SK-N-SH treated with all-trans-retinoic acid at 6 μM for 48 hours (cell line): ENCODE data around the gene ARHGEF7.

Experiments used
- ATAC-seq: fragments of 200-7000 bp; cut with Tn5 transposase; 3 replicates; pipeline ENCODE4 v1.9.1; 2020; ENCODE audit warnings: mild to moderate bottlenecking, moderate library complexity
- ARNTL ChIP-seq: fragments of 450-650 bp; formaldehyde crosslinking; IDR thresholded peaks from 2 replicates; pipeline ENCODE4 v1.5.0; 2020; ENCODE audit warnings: low read depth, mild to moderate bottlenecking, moderate library complexity, borderline replicate concordance
- BACH2 ChIP-seq: fragments of 250-450 bp; sonication (Bioruptor Pico); IDR thresholded peaks from 2 replicates; pipeline ENCODE4 v1.9.0; 2021; ENCODE audit warnings: mild to moderate bottlenecking, borderline replicate concordance
- CSDC2 ChIP-seq: fragments of 250-450 bp; sonication (Bioruptor Pico); IDR thresholded peaks from 2 replicates; pipeline ENCODE4 v1.5.0; 2020; ENCODE audit warnings: mild to moderate bottlenecking, moderate library complexity
- CSRNP3 ChIP-seq: fragments of 250-450 bp; sonication (Bioruptor Pico); IDR thresholded peaks from 2 replicates; pipeline ENCODE4 v1.5.1; 2021; ENCODE audit warnings: mild to moderate bottlenecking, moderate library complexity
- ESRRG ChIP-seq: fragments of 250-450 bp; sonication (Bioruptor Pico); IDR thresholded peaks from 2 replicates; pipeline ENCODE4 v1.6.1; 2021; ENCODE audit warnings: mild to moderate bottlenecking
- GLIS3 ChIP-seq: fragments of 250-450 bp; sonication (Bioruptor Pico); IDR thresholded peaks from 2 replicates; pipeline ENCODE4 v1.5.0; 2020; ENCODE audit warnings: mild to moderate bottlenecking, moderate library complexity
- ISL1 ChIP-seq: fragments of 250-450 bp; sonication (Bioruptor Pico); IDR thresholded peaks from 2 replicates; pipeline ENCODE4 v2.1.2; 2022; ENCODE audit warnings: mild to moderate bottlenecking, moderate library complexity
- OSR1 ChIP-seq: fragments of 250-450 bp; sonication (Bioruptor Pico); IDR thresholded peaks from 2 replicates; pipeline ENCODE4 v1.8.0; 2022; ENCODE audit warnings: moderate library complexity, mild to moderate bottlenecking, inconsistent platforms
- PATZ1 ChIP-seq: fragments of 250-450 bp; sonication (Bioruptor Pico); IDR thresholded peaks from 2 replicates; pipeline ENCODE4 v1.8.0; 2020; ENCODE audit warnings: mild to moderate bottlenecking, moderate library complexity, borderline replicate concordance
- PPARA ChIP-seq: fragments of 250-450 bp; sonication (Bioruptor Pico); IDR thresholded peaks from 2 replicates; pipeline ENCODE4 v1.5.0; 2020; ENCODE audit warnings: mild to moderate bottlenecking, borderline replicate concordance
- RARB ChIP-seq: fragments of 250-450 bp; sonication (Bioruptor Pico); IDR thresholded peaks from 2 replicates; pipeline ENCODE4 v1.8.0; 2021; ENCODE audit warnings: mild to moderate bottlenecking, moderate library complexity
- SNAI2 ChIP-seq: fragments of 250-450 bp; sonication (Bioruptor Pico); IDR thresholded peaks from 2 replicates; pipeline ENCODE4 v1.5.0; 2020; ENCODE audit warnings: mild to moderate bottlenecking, moderate library complexity
- TCF4 ChIP-seq: fragments of 250-450 bp; sonication (Bioruptor Pico); IDR thresholded peaks from 2 replicates; pipeline ENCODE4 v1.8.0; 2021; ENCODE audit warnings: mild to moderate bottlenecking, moderate library complexity, borderline replicate concordance
- TOX ChIP-seq: fragments of 250-450 bp; sonication (Bioruptor Pico); IDR thresholded peaks from 2 replicates; pipeline ENCODE4 v1.8.0; 2021; ENCODE audit warnings: mild to moderate bottlenecking, moderate library complexity, borderline replicate concordance
- ZC3H10 ChIP-seq: fragments of 250-450 bp; sonication (Bioruptor Pico); IDR thresholded peaks from 2 replicates; pipeline ENCODE4 v1.5.1; 2021; ENCODE audit warnings: mild to moderate bottlenecking, moderate library complexity
- ZFP3 ChIP-seq: fragments of 250-450 bp; sonication (Bioruptor Pico); IDR thresholded peaks from 2 replicates; pipeline ENCODE4 v1.5.0; 2020; ENCODE audit warnings: mild to moderate bottlenecking, moderate library complexity
- ZFP30 ChIP-seq: fragments of 450-650 bp; formaldehyde crosslinking; IDR thresholded peaks from 2 replicates; pipeline ENCODE4 v1.5.0; 2022; ENCODE audit warnings: mild to moderate bottlenecking, moderate library complexity
- ZNF565 ChIP-seq: fragments of 450-650 bp; formaldehyde crosslinking; conservative IDR thresholded peaks from 2 replicates; pipeline ENCODE4 v1.5.0; 2020; ENCODE audit warnings: low read depth, mild to moderate bottlenecking, moderate library complexity
- ZNF70 ChIP-seq: fragments of 450-650 bp; formaldehyde crosslinking; IDR thresholded peaks from 2 replicates; pipeline ENCODE4 v1.5.0; 2020; ENCODE audit warnings: mild to moderate bottlenecking, moderate library complexity
- ZNF8 ChIP-seq: fragments of 450-650 bp; formaldehyde crosslinking; IDR thresholded peaks from 2 replicates; pipeline ENCODE4 v1.5.0; 2020; ENCODE audit warnings: mild to moderate bottlenecking, moderate library complexity
- TF ChIP-seq, protein P1 (sequence below): fragments of 250-450 bp; sonication (Bioruptor Pico); IDR thresholded peaks from 2 replicates; pipeline ENCODE4 v1.5.1; 2020; ENCODE audit warnings: low read depth, mild to moderate bottlenecking, moderate library complexity
- TF ChIP-seq, protein P2 (sequence below): fragments of 250-450 bp; sonication (Bioruptor Pico); IDR thresholded peaks from 2 replicates; pipeline ENCODE4 v1.8.0; 2021; ENCODE audit warnings: low read depth, mild to moderate bottlenecking, moderate library complexity, borderline replicate concordance
- TF ChIP-seq, protein P3 (sequence below): fragments of 250-450 bp; sonication (Bioruptor Pico); IDR thresholded peaks from 2 replicates; pipeline ENCODE4 v1.5.0; 2020; ENCODE audit warnings: mild to moderate bottlenecking, moderate library complexity

ARHGEF7 gene

GRCh38 chr13:111131611-111132010 lies 16.5 kb downstream of the ARHGEF7 start:
- no peak for ATAC-seq
- TF ChIP-seq GLIS3 (CRISPR knock-in tag) (no peak), TCF4 (CRISPR knock-in tag) (no peak), PPARA (CRISPR knock-in tag) (no peak), BACH2 (CRISPR knock-in tag) (no peak), ESRRG (no peak)
- TF ChIP-seq, protein P1, sequence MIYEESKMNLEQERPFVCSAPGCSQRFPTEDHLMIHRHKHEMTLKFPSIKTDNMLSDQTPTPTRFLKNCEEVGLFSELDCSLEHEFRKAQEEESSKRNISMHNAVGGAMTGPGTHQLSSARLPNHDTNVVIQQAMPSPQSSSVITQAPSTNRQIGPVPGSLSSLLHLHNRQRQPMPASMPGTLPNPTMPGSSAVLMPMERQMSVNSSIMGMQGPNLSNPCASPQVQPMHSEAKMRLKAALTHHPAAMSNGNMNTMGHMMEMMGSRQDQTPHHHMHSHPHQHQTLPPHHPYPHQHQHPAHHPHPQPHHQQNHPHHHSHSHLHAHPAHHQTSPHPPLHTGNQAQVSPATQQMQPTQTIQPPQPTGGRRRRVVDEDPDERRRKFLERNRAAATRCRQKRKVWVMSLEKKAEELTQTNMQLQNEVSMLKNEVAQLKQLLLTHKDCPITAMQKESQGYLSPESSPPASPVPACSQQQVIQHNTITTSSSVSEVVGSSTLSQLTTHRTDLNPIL, result no peak

GRCh38 chr13:111132948-111133347 lies 17.8 kb downstream of the ARHGEF7 start:
- no peak for TF ChIP-seq ZC3H10 (CRISPR knock-in tag)
- no peak for TF ChIP-seq ZFP3
- no peak for TF ChIP-seq ZFP30 (CRISPR knock-in tag)
- no peak for TF ChIP-seq SNAI2 (CRISPR knock-in tag)
- TF ChIP-seq PPARA (CRISPR knock-in tag), result no peak
- no peak for TF ChIP-seq ZNF565
- no peak for TF ChIP-seq CSRNP3 (CRISPR knock-in tag)
- no peak for TF ChIP-seq ZNF8 (CRISPR knock-in tag)
- TF ChIP-seq ZNF70, result no peak
- no peak for TF ChIP-seq ARNTL (CRISPR knock-in tag)
- no peak for TF ChIP-seq TCF4 (CRISPR knock-in tag)
- TF ChIP-seq PATZ1, result no peak
- no peak for TF ChIP-seq RARB (CRISPR knock-in tag)
- TF ChIP-seq BACH2 (CRISPR knock-in tag), result no peak
- no peak for TF ChIP-seq TOX
- no peak for ATAC-seq

GRCh38 chr13:111139452-111139851 lies 24.3 kb downstream of the ARHGEF7 start:
- TF ChIP-seq ESRRG (no peak), CSDC2 (CRISPR knock-in tag) (no peak), ARNTL (CRISPR knock-in tag) (no peak), PPARA (CRISPR knock-in tag) (no peak), TOX (no peak), PATZ1 (no peak), ISL1 (CRISPR knock-in tag) (no peak), SNAI2 (CRISPR knock-in tag) (no peak), ZFP3 (no peak), ZNF565 (no peak), OSR1 (CRISPR knock-in tag) (no peak), RARB (CRISPR knock-in tag) (no peak)
- TF ChIP-seq, protein P1, result no peak
- TF ChIP-seq, protein P2, sequence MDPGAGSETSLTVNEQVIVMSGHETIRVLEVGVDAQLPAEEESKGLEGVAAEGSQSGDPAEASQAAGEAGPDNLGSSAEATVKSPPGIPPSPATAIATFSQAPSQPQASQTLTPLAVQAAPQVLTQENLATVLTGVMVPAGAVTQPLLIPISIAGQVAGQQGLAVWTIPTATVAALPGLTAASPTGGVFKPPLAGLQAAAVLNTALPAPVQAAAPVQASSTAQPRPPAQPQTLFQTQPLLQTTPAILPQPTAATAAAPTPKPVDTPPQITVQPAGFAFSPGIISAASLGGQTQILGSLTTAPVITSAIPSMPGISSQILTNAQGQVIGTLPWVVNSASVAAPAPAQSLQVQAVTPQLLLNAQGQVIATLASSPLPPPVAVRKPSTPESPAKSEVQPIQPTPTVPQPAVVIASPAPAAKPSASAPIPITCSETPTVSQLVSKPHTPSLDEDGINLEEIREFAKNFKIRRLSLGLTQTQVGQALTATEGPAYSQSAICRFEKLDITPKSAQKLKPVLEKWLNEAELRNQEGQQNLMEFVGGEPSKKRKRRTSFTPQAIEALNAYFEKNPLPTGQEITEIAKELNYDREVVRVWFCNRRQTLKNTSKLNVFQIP (CRISPR knock-in tag), result no peak
- TF ChIP-seq, protein P3, sequence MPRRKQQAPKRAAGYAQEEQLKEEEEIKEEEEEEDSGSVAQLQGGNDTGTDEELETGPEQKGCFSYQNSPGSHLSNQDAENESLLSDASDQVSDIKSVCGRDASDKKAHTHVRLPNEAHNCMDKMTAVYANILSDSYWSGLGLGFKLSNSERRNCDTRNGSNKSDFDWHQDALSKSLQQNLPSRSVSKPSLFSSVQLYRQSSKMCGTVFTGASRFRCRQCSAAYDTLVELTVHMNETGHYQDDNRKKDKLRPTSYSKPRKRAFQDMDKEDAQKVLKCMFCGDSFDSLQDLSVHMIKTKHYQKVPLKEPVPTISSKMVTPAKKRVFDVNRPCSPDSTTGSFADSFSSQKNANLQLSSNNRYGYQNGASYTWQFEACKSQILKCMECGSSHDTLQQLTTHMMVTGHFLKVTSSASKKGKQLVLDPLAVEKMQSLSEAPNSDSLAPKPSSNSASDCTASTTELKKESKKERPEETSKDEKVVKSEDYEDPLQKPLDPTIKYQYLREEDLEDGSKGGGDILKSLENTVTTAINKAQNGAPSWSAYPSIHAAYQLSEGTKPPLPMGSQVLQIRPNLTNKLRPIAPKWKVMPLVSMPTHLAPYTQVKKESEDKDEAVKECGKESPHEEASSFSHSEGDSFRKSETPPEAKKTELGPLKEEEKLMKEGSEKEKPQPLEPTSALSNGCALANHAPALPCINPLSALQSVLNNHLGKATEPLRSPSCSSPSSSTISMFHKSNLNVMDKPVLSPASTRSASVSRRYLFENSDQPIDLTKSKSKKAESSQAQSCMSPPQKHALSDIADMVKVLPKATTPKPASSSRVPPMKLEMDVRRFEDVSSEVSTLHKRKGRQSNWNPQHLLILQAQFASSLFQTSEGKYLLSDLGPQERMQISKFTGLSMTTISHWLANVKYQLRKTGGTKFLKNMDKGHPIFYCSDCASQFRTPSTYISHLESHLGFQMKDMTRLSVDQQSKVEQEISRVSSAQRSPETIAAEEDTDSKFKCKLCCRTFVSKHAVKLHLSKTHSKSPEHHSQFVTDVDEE (CRISPR knock-in tag), result no peak
- ATAC-seq, result no peak; the same call in 2 of the 3 replicates
